ENCODE measurements around the gene SUFU.

The SUFU gene

GRCh38 chr10:102470579-102471546 is 32.9 kb upstream of the SUFU start:
- peaks cover 20 to 31% of the 10 kb centered on the region in 2 donors for H3K36me3 Mint-ChIP-seq
- no peak overlapping the region for H3K4me3 Mint-ChIP-seq
- no peaks in the 10 kb centered on the region for H3K27me3 Mint-ChIP-seq
- no peaks in the 10 kb centered on the region for H3K9me3 Mint-ChIP-seq
- DNase-seq, result no peak
- ATAC-seq (replicated peaks), result no peak
- no peak overlapping the region for H3K27ac Mint-ChIP-seq
- H3K4me1 Mint-ChIP-seq, result peaks cover 0 to 4% of the 10 kb centered on the region in 2 donors

GRCh38 chr10:102473445-102474331 is 30.1 kb upstream of the SUFU start:
- Mint-ChIP-seq H3K9me3 (no peaks in the 10 kb centered on the region), H3K27ac (peak overlapping the region; percentile 88), H3K36me3 (peaks cover 20 to 32% of the 10 kb centered on the region in 2 donors), H3K4me3 (no peak overlapping the region), H3K27me3 (no peaks in the 10 kb centered on the region), H3K4me1 (peaks cover 2 to 4% of the 10 kb centered on the region in 2 donors)
- DNase-seq (no peak), ATAC-seq (replicated peaks) (no peak)

- H3K27me3 Mint-ChIP-seq, result no peaks in the 10 kb centered on the region
- peaks cover 29 to 36% of the 10 kb centered on the region in 2 donors for H3K36me3 Mint-ChIP-seq
- no peak overlapping the region for H3K4me3 Mint-ChIP-seq
- no peak for DNase-seq
- peak overlapping the region; percentile 44 for H3K27ac Mint-ChIP-seq
- peaks cover 11 to 12% of the 10 kb centered on the region in 2 donors for H3K4me1 Mint-ChIP-seq
- no peaks in the 10 kb centered on the region for H3K9me3 Mint-ChIP-seq
- ATAC-seq (replicated peaks), result no peak
These were observed 28.2 kb upstream of the SUFU start for GRCh38 chr10:102475451-102476040.

- peaks cover 13 to 21% of the 10 kb centered on the region in 2 donors for H3K4me1 Mint-ChIP-seq
- H3K27me3 Mint-ChIP-seq, result no peaks in the 10 kb centered on the region
- peak overlapping the region; percentile 47 for H3K27ac Mint-ChIP-seq
- peaks cover 28 to 37% of the 10 kb centered on the region in 2 donors for H3K36me3 Mint-ChIP-seq
- H3K4me3 Mint-ChIP-seq, result no peak overlapping the region
- ATAC-seq (replicated peaks) (no peak), DNase-seq (no peak)
- H3K9me3 Mint-ChIP-seq, result no peaks in the 10 kb centered on the region
These were observed 27.2 kb upstream of the SUFU start for GRCh38 chr10:102476466-102477141.

GRCh38 chr10:102479651-102480050 is 24.1 kb upstream of the SUFU start:
- DNase-seq, result no peak
- H3K27me3 Mint-ChIP-seq, result no peaks in the 10 kb centered on the region
- no peak overlapping the region for H3K4me3 Mint-ChIP-seq
- peaks cover 34 to 49% of the 10 kb centered on the region in 2 donors for H3K36me3 Mint-ChIP-seq
- no peak for ATAC-seq (replicated peaks)
- H3K4me1 Mint-ChIP-seq, result peaks cover 9 to 21% of the 10 kb centered on the region in 2 donors
- peak overlapping the region; percentile 92 for H3K27ac Mint-ChIP-seq
- H3K9me3 Mint-ChIP-seq, result no peaks in the 10 kb centered on the region

- H3K36me3 Mint-ChIP-seq, result peaks cover 32 to 49% of the 10 kb centered on the region in 2 donors
- H3K4me1 Mint-ChIP-seq, result peaks cover 9 to 21% of the 10 kb centered on the region in 2 donors
- no peaks in the 10 kb centered on the region for H3K27me3 Mint-ChIP-seq
- DNase-seq (no peak), ATAC-seq (replicated peaks) (no peak)
- peak overlapping the region; percentile 0 for H3K27ac Mint-ChIP-seq
- no peaks in the 10 kb centered on the region for H3K9me3 Mint-ChIP-seq
- no peak overlapping the region for H3K4me3 Mint-ChIP-seq
These were observed 23.4 kb upstream of the SUFU start for GRCh38 chr10:102480396-102480795.

- no peak for DNase-seq
These were observed 19.8 kb upstream of the SUFU start for GRCh38 chr10:102484021-102484420.

GRCh38 chr10:102485093-102485784 is 18.5 kb upstream of the SUFU start:
- no peak overlapping the region for H3K27ac Mint-ChIP-seq
- peaks cover 24 to 50% of the 10 kb centered on the region in 2 donors for H3K36me3 Mint-ChIP-seq
- no peak overlapping the region for H3K4me3 Mint-ChIP-seq
- H3K27me3 Mint-ChIP-seq, result no peaks in the 10 kb centered on the region
- H3K9me3 Mint-ChIP-seq, result no peaks in the 10 kb centered on the region
- peaks cover 2 to 10% of the 10 kb centered on the region in 2 donors for H3K4me1 Mint-ChIP-seq
- DNase-seq (no peak), ATAC-seq (replicated peaks) (no peak)

More at GRCh38 chr10:102484021-102484420, 19.8 kb upstream of the SUFU start:
- no peak for ATAC-seq (replicated peaks)
- Mint-ChIP-seq H3K4me1 (peaks cover 6 to 15% of the 10 kb centered on the region in 2 donors), H3K36me3 (peaks cover 31 to 56% of the 10 kb centered on the region in 2 donors), H3K27me3 (no peaks in the 10 kb centered on the region), H3K4me3 (no peak overlapping the region), H3K27ac (no peak overlapping the region), H3K9me3 (no peaks in the 10 kb centered on the region)

GRCh38 chr10:102491136-102491535 is 12.6 kb upstream of the SUFU start:
- DNase-seq (no peak), ATAC-seq (replicated peaks) (no peak)
- H3K9me3 Mint-ChIP-seq, result no peaks in the 10 kb centered on the region
- H3K27ac Mint-ChIP-seq, result no peak overlapping the region
- peaks cover 12 to 23% of the 10 kb centered on the region in 2 donors for H3K36me3 Mint-ChIP-seq
- H3K4me3 Mint-ChIP-seq, result no peak overlapping the region
- peaks cover 7 to 18% of the 10 kb centered on the region in 2 donors for H3K4me1 Mint-ChIP-seq
- H3K27me3 Mint-ChIP-seq, result no peaks in the 10 kb centered on the region

- DNase-seq (no peak), ATAC-seq (replicated peaks) (no peak)
- Mint-ChIP-seq H3K9me3 (no peaks in the 10 kb centered on the region), H3K36me3 (peaks cover 10 to 23% of the 10 kb centered on the region in 2 donors), H3K27ac (no peak overlapping the region), H3K4me1 (peaks cover 7 to 22% of the 10 kb centered on the region in 2 donors), H3K4me3 (no peak overlapping the region), H3K27me3 (no peaks in the 10 kb centered on the region)
These were observed 11.3 kb upstream of the SUFU start for GRCh38 chr10:102492344-102492939.

GRCh38 chr10:102492983-102493382 is 10.8 kb upstream of the SUFU start:
- DNase-seq (no peak), ATAC-seq (replicated peaks) (no peak)
- H3K9me3 Mint-ChIP-seq, result no peaks in the 10 kb centered on the region
- no peak overlapping the region for H3K27ac Mint-ChIP-seq
- H3K4me3 Mint-ChIP-seq, result no peak overlapping the region
- peaks cover 7 to 27% of the 10 kb centered on the region in 2 donors for H3K4me1 Mint-ChIP-seq
- peaks cover 10 to 19% of the 10 kb centered on the region in 2 donors for H3K36me3 Mint-ChIP-seq
- H3K27me3 Mint-ChIP-seq, result no peaks in the 10 kb centered on the region

GRCh38 chr10:102493771-102494170 is 10.0 kb upstream of the SUFU start:
- DNase-seq (no peak), ATAC-seq (replicated peaks) (no peak)
- Mint-ChIP-seq H3K9me3 (no peaks in the 10 kb centered on the region), H3K36me3 (peaks cover 10 to 16% of the 10 kb centered on the region in 2 donors), H3K27ac (no peak overlapping the region), H3K27me3 (no peaks in the 10 kb centered on the region), H3K4me3 (no peak overlapping the region), H3K4me1 (peaks cover 7 to 29% of the 10 kb centered on the region in 2 donors)

GRCh38 chr10:102497545-102497944 is 6.2 kb upstream of the SUFU start:
- Mint-ChIP-seq H3K9me3 (no peaks in the 10 kb centered on the region), H3K4me3 (no peak overlapping the region), H3K4me1 (peaks cover 10 to 33% of the 10 kb centered on the region in 2 donors), H3K27ac (no peak overlapping the region), H3K36me3 (peaks cover 9 to 11% of the 10 kb centered on the region in 2 donors), H3K27me3 (no peaks in the 10 kb centered on the region)
- ATAC-seq (replicated peaks) (no peak), DNase-seq (no peak)
